AG04449 (cell line): ENCODE data around the gene USP17L10.
"Not testable (repeated sequence)": the region's sequence is repeated elsewhere in the genome, so short reads cannot be mapped to it uniquely, and the experiment has no call there.

Source experiments
- CTCF ChIA-PET: fragments of 350-600 bp; formaldehyde crosslinking; extraction: SDS; loops from one replicate; lab custom pipeline; 2021; ENCODE audit warnings: antibody characterized with exemption; lab: Yijun Ruan, JAX
- POLR2A ChIA-PET: fragments of 400-600, 350-600 bp; formaldehyde crosslinking; extraction: SDS; loops from one replicate; lab custom pipeline; 2020; ENCODE audit warnings: antibody characterized with exemption, inconsistent platforms; lab: Yijun Ruan, JAX
- DNase-seq: peaks from one replicate; pipeline ENCODE4 v3.0.0-alpha.2; 2010; ENCODE audit warnings: low read depth, low spot score
- H3K4me3 ChIP-seq: 2 replicates; pipeline ENCODE4 v1.5.1; 2011; ENCODE audit warnings: low read depth, mild to moderate bottlenecking, control low read depth, low read length

The USP17L10 gene, protein sequence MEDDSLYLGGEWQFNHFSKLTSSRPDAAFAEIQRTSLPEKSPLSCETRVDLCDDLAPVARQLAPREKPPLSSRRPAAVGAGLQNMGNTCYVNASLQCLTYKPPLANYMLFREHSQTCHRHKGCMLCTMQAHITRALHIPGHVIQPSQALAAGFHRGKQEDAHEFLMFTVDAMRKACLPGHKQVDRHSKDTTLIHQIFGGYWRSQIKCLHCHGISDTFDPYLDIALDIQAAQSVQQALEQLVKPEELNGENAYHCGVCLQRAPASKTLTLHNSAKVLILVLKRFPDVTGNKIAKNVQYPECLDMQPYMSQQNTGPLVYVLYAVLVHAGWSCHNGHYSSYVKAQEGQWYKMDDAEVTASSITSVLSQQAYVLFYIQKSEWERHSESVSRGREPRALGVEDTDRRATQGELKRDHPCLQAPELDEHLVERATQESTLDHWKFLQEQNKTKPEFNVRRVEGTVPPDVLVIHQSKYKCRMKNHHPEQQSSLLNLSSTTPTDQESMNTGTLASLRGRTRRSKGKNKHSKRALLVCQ

DNA sequence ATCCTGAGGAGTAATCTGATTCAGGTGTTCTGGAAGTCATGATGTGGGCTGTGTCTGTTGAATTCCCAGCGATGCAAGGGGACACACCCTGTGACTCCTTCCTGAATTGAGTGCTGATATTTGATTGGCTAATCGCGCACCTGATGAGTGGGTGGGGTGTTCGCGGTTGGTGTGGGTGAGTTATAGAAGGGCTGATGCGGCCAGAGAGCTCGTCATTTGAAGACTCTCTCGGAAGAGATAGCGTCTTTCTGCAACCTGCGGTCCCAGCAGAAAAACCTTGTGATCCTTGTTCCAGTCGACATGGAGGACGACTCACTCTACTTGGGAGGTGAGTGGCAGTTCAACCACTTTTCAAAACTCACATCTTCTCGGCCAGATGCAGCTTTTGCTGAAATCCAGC is at the start of gene USP17L10:
USP17L10 (plus strand) TSS at position 301 of the 400 bp plus-strand sequence; CDS start at position 301, 0 bp downstream.
- H3K4me3 ChIP-seq, CTCF ChIA-PET, DNase-seq, POLR2A ChIA-PET: not testable (repeated sequence)

DNA sequence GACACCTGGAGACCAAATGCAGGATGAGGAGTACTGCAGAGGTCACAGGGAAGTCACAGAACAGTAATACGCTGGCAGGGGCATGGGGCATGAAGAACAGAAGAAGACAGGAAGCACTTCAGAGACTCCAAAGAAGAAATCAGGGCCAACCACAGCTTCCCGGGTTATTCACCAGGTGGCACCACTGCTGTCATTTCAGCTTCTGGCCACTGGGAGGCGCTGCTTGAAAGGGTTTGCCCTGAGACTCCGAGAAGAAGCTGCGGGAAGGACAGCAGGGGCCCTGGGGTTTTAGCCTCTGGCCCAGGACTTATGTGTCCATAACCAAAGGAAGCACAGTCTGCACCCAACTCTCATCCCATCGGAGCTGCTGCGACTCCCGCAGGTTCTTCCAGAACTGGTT is 44.5 kb upstream of the USP17L10 start:
- H3K4me3 ChIP-seq, DNase-seq, POLR2A ChIA-PET, CTCF ChIA-PET: not testable (repeated sequence)

DNA sequence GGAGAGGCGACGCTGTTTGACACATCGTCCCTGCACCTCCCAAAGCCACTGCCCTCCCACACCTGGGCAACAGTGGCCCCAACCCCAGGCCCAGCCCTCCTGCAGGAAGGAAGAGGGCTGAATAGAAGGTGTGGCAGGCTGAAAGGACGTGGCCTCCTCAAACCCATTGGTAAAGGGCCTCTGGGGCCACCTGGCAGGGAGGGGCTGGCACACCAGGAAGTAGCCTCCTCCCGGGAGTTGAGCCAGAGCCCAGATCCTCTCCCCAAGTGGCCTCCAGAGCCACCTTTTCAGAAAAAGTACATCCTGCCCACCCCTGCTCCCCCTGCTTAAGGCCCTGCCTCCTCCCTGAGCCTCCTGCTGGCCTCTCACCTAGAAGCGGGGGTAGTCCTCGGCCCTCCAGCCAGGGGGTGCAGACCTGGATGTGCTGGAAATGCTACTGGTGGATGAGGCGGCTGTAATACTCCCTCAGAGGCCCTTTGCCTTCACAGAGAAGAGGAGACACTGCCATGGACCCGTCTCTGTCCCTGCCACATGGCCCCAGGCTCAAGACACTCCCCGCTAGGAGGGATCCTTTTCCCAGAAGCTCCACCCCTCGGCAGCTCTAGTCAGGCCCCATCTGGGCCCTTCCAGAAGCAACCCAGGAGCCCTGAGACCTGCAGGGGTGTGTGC is 40.5 kb upstream of the USP17L10 start, which contains the start of gene FAM90A26:
FAM90A26 (plus strand) TSS at position 619 of the 669 bp plus-strand sequence. CDS start 2,764 bp downstream, outside the sequence.
- H3K4me3 ChIP-seq, DNase-seq, POLR2A ChIA-PET, CTCF ChIA-PET: not testable (repeated sequence)

DNA sequence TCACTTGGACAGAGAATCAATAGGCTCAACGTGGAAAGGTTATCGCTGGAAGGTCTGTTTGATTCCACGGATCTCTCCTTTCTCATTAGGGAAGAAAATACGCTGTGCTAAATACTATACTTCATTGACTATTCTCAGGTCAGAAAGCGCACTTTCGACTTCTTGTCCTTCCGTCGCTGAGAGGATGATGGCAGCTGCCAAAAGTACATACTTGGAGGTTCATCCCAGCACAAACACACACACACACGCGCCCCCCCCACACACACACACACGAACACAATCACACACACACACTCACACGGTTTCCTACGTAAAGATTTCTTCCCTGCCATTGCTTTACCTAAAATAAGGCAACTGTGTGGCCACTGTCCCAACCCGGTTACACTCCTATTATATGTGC is 4.2 kb downstream of the USP17L10 start:
- CTCF ChIA-PET, DNase-seq, POLR2A ChIA-PET, H3K4me3 ChIP-seq: not testable (repeated sequence)

DNA sequence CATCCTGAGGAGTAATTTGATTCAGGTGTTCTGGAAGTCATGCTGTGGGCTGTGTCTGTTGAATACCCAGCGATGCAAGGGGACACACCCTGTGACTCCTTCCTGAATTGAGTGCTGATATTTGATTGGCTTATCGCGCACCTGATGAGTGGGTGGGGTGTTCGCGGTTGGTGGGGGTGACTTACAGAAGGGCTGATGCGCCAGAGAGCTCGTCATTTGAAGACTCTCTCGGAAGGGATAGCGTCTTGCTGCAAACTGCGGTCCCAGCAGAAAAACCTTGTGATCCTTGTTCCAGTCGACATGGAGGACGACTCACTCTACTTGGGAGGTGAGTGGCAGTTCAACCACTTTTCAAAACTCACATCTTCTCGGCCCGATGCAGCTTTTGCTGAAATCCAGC is 4.6 kb downstream of the USP17L10 start, which contains the start of gene USP17L11:
USP17L11 (plus strand) TSS at position 301 of the 400 bp plus-strand sequence; CDS start at position 301, 0 bp downstream.
- POLR2A ChIA-PET, CTCF ChIA-PET, DNase-seq, H3K4me3 ChIP-seq: not testable (repeated sequence)

DNA sequence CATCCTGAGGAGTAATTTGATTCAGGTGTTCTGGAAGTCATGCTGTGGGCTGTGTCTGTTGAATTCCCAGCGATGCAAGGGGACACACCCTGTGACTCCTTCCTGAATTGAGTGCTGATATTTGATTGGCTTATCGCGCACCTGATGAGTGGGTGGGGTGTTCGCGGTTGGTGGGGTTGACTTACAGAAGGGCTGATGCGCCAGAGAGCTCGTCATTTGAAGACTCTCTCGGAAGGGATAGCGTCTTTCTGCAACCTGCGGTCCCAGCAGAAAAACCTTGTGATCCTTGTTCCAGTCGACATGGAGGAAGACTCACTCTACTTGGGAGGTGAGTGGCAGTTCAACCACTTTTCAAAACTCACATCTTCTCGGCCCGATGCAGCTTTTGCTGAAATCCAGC is 9.4 kb downstream of the USP17L10 start, which contains the start of gene USP17L12:
USP17L12 (plus strand) TSS at position 301 of the 400 bp plus-strand sequence; CDS start at position 301, 0 bp downstream.
- DNase-seq, POLR2A ChIA-PET, CTCF ChIA-PET, H3K4me3 ChIP-seq: not testable (repeated sequence)

DNA sequence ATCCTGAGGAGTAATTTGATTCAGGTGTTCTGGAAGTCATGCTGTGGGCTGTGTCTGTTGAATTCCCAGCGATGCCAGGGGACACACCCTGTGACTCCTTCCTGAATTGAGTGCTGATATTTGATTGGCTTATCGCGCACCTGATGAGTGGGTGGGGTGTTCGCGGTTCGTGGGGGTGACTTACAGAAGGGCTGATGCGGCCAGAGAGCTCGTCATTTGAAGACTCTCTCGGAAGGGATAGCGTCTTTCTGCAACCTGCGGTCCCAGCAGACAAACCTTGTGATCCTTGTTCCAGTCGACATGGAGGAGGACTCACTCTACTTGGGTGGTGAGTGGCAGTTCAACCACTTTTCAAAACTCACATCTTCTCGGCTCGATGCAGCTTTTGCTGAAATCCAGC is 14.1 kb downstream of the USP17L10 start, which contains the start of gene USP17L13:
USP17L13 (plus strand) TSS at position 301 of the 400 bp plus-strand sequence; CDS start at position 301, 0 bp downstream.
- DNase-seq, POLR2A ChIA-PET, H3K4me3 ChIP-seq, CTCF ChIA-PET: not testable (repeated sequence)

DNA sequence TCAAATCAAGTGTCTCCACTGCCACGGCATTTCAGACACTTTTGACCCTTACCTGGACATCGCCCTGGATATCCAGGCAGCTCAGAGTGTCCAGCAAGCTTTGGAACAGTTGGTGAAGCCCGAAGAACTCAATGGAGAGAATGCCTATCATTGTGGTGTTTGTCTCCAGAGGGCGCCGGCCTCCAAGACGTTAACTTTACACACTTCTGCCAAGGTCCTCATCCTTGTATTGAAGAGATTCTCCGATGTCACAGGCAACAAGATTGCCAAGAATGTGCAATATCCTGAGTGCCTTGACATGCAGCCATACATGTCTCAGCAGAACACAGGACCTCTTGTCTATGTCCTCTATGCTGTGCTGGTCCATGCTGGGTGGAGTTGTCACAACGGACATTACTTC is 19.8 kb downstream of the USP17L10 start:
- POLR2A ChIA-PET, H3K4me3 ChIP-seq, CTCF ChIA-PET, DNase-seq: not testable (repeated sequence)

DNA sequence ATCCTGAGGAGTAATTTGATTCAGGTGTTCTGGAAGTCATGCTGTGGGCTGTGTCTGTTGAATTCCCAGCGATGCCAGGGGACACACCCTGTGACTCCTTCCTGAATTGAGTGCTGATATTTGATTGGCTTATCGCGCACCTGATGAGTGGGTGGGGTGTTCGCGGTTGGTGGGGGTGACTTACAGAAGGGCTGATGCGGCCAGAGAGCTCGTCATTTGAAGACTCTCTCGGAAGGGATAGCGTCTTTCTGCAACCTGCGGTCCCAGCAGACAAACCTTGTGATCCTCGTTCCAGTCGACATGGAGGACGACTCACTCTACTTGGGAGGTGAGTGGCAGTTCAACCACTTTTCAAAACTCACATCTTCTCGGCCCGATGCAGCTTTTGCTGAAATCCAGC is 23.6 kb downstream of the USP17L10 start, which contains the start of gene USP17L15:
USP17L15 (plus strand) TSS at position 301 of the 400 bp plus-strand sequence; CDS start at position 301, 0 bp downstream.
- POLR2A ChIA-PET = not testable (repeated sequence)

DNA sequence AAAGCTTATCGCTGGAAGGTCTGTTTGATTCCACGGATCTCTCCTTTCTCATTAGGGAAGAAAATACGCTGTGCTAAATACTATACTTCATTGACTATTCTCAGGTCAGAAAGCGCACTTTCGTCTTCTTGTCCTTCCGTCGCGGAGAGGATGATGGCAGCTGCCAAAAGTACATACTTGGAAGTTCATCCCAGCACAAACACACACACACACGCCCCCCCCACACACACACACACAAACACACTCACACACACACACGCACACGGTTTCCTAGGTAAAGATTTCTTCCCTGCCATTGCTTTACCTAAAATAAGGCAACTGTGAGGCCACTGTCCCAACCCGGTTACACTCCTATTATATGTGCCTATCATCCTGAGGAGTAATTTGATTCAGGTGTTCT is 28.0 kb downstream of the USP17L10 start:
- H3K4me3 ChIP-seq, POLR2A ChIA-PET, CTCF ChIA-PET, DNase-seq: not testable (repeated sequence)

More for the DNA sequence above, 23.6 kb downstream of the USP17L10 start, which contains the start of gene USP17L15:
- CTCF ChIA-PET, H3K4me3 ChIP-seq, DNase-seq: not testable (repeated sequence)

DNA sequence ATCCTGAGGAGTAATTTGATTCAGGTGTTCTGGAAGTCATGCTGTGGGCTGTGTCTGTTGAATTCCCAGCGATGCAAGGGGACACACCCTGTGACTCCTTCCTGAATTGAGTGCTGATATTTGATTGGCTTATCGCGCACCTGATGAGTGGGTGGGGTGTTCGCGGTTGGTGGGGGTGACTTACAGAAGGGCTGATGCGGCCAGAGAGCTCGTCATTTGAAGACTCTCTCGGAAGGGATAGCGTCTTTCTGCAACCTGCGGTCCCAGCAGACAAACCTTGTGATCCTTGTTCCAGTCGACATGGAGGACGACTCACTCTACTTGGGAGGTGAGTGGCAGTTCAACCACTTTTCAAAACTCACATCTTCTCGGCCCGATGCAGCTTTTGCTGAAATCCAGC is 33.1 kb downstream of the USP17L10 start, which contains the start of gene USP17L17:
USP17L17 (plus strand) TSS at position 301 of the 400 bp plus-strand sequence; CDS start at position 301, 0 bp downstream.
- H3K4me3 ChIP-seq, POLR2A ChIA-PET, CTCF ChIA-PET, DNase-seq: not testable (repeated sequence)

DNA sequence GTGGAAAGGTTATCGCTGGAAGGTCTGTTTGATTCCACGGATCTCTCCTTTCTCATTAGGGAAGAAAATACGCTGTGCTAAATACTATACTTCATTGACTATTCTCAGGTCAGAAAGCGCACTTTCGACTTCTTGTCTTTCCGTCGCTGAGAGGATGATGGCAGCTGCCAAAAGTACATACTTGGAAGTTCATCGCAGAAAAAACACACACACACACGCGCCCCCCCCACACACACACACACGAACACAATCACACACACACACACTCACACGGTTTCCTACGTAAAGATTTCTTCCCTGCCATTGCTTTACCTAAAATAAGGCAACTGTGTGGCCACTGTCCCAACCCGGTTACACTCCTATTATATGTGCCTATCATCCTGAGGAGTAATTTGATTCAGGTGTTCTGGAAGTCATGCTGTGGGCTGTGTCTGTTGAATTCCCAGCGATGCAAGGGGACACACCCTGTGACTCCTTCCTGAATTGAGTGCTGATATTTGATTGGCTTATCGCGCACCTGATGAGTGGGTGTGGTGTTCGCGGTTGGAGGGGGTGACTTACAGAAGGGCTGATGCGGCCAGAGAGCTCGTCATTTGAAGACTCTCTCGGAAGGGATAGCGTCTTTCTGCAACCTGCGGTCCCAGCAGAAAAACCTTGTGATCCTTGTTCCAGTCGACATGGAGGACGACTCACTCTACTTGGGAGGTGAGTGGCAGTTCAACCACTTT is 37.7 kb downstream of the USP17L10 start, which contains the start of gene USP17L18:
USP17L18 (plus strand) TSS at position 678 of the 728 bp plus-strand sequence; CDS start at position 678, 0 bp downstream.
- DNase-seq, H3K4me3 ChIP-seq, POLR2A ChIA-PET, CTCF ChIA-PET: not testable (repeated sequence)

DNA sequence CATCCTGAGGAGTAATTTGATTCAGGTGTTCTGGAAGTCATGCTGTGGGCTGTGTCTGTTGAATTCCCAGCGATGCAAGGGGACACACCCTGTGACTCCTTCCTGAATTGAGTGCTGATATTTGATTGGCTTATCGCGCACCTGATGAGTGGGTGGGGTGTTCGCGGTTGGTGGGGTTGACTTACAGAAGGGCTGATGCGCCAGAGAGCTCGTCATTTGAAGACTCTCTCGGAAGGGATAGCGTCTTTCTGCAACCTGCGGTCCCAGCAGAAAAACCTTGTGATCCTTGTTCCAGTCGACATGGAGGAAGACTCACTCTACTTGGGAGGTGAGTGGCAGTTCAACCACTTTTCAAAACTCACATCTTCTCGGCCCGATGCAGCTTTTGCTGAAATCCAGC is 42.6 kb downstream of the USP17L10 start, which contains the start of gene USP17L19:
USP17L19 (plus strand) TSS at position 301 of the 400 bp plus-strand sequence; CDS start at position 301, 0 bp downstream.
- CTCF ChIA-PET, POLR2A ChIA-PET, DNase-seq, H3K4me3 ChIP-seq: not testable (repeated sequence)

DNA sequence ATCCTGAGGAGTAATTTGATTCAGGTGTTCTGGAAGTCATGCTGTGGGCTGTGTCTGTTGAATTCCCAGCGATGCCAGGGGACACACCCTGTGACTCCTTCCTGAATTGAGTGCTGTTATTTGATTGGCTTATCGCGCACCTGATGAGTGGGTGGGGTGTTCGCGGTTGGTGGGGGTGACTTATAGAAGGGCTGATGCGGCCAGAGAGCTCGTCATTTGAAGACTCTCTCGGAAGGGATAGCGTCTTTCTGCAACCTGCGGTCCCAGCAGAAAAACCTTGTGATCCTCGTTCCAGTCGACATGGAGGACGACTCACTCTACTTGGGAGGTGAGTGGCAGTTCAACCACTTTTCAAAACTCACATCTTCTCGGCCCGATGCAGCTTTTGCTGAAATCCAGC is 47.4 kb downstream of the USP17L10 start, which contains the start of gene USP17L20:
USP17L20 (plus strand) TSS at position 301 of the 400 bp plus-strand sequence; CDS start at position 301, 0 bp downstream.
- H3K4me3 ChIP-seq, CTCF ChIA-PET, DNase-seq, POLR2A ChIA-PET: not testable (repeated sequence)
